K562 (cell line): ENCODE results near the gene TOPORS. TPM values are rescaled to one million over a fixed set of nuclear protein-coding genes. Genes with fewer than 3 reads are reported as not detected.

ENCODE experiments used
- ATAC-seq: fragments of 200-7000 bp; cut with Tn5 transposase; 3 replicates; pipeline ENCODE4 v1.9.1; 2020; ENCODE audit warnings: moderate library complexity
- BruUV-seq: library from RNA; stranded (reverse); fragments of 400-500 nt; replicated peaks from 2 replicates; lab custom pipeline; 2021; lab: Mats Ljungman, UMichigan
- CTCF ChIA-PET: fragments of 300-600 bp; formaldehyde crosslinking; extraction: SDS; loops from one replicate; lab custom pipeline; 2021; ENCODE audit warnings: low intra/inter-chr PET ratio; lab: Yijun Ruan, JAX
- POLR2A ChIA-PET: fragments of 300-600, 350-650 bp; sonication (Branson Sonifier 250); formaldehyde crosslinking; extraction: SDS; loops from one replicate; lab custom pipeline; 2021; ENCODE audit warnings: antibody characterized with exemption, inconsistent platforms; lab: Yijun Ruan, JAX
- DNase-seq, 4 experiments: peaks; one replicate each; pipeline versions ENCODE4 v3.0.0 to v3.0.0-alpha.2; 2011 to 2018; ENCODE audit warnings: low spot score in 3 of 4, mixed read lengths in 3 of 4; ENCODE audit errors: extremely low read depth in 1 of 4
- FAIRE-seq: peaks from 2 replicates; lab custom pipeline; 2011; peaks lifted over from hg19 to GRCh38; lab: Jason Lieb, UNC
- H2AFZ ChIP-seq: 2 replicates; pipeline ENCODE4 v1.6.0; 2011; ENCODE audit warnings: low read depth, low read length, control low read depth, inconsistent platforms
- H3K27ac ChIP-seq: fragments of 200-600 bp; 3 replicates; pipeline ENCODE4 v1.8.0; 2011; ENCODE audit warnings: low read depth, mild to moderate bottlenecking, control low read depth, inconsistent platforms, low read length, moderate library complexity, mixed read lengths; ENCODE audit errors: extremely low read depth
- H3K27me3 ChIP-seq, 2 experiments: fragments of 300-600 bp in 1 of 2; 2 replicates in 1 of 2; 3 replicates in 1 of 2; pipeline versions ENCODE4 v1.6.0 to v1.8.0; 2011; ENCODE audit warnings: inconsistent platforms in 2 of 2, low read length in 2 of 2, mild to moderate bottlenecking in 1 of 2, mixed read lengths in 1 of 2, moderate library complexity in 1 of 2; ENCODE audit not compliant: control insufficient read depth in 2 of 2, insufficient read depth in 2 of 2
- H3K36me3 ChIP-seq: fragments of 300-600 bp; 3 replicates; pipeline ENCODE4 v1.8.0; 2011; ENCODE audit warnings: mild to moderate bottlenecking, low read length, inconsistent platforms; ENCODE audit not compliant: control insufficient read depth, insufficient read depth
- H3K4me1 ChIP-seq, 2 experiments: fragments of 200-600 bp in 1 of 2; replicated peaks in 1 of 2; 2 replicates in 1 of 2; 3 replicates in 1 of 2; pipeline versions ENCODE4 v1.5.1 to v1.8.0; 2011; ENCODE audit warnings: inconsistent platforms in 2 of 2, low read length in 2 of 2, mild to moderate bottlenecking in 1 of 2, mixed read lengths in 1 of 2, moderate library complexity in 1 of 2; ENCODE audit not compliant: control insufficient read depth in 2 of 2, insufficient read depth in 2 of 2
- H3K4me2 ChIP-seq: 2 replicates; pipeline ENCODE4 v1.6.1; 2011; ENCODE audit warnings: low read length, control low read depth, inconsistent platforms, mixed read lengths; ENCODE audit not compliant: insufficient read depth
- H3K4me3 ChIP-seq: fragments of 200-600 bp; sonication (generic), shearing (Covaris generic); 2 replicates; pipeline ENCODE4 v1.5.1; 2016; ENCODE audit warnings: control low read depth, inconsistent platforms
- H3K79me2 ChIP-seq: fragments of 200-600 bp; 3 replicates; pipeline ENCODE4 v1.8.0; 2011; ENCODE audit warnings: low read length, inconsistent platforms; ENCODE audit not compliant: control insufficient read depth, insufficient read depth
- H3K9ac ChIP-seq, 2 experiments: 2 replicates each; pipeline versions ENCODE4 v1.6.0 to v1.6.1; 2011; ENCODE audit warnings: low read depth in 2 of 2, low read length in 2 of 2, control low read depth in 1 of 2, inconsistent platforms in 1 of 2, mild to moderate bottlenecking in 1 of 2, mixed read lengths in 1 of 2; ENCODE audit not compliant: insufficient read depth in 1 of 2
- H3K9me1 ChIP-seq: one replicate; pipeline ENCODE4 v1.6.0; 2011; ENCODE audit warnings: inconsistent platforms, mild to moderate bottlenecking, low read length, moderate library complexity; ENCODE audit not compliant: control insufficient read depth, insufficient read depth
- H3K9me3 ChIP-seq: replicated peaks from 2 replicates; pipeline ENCODE4 v1.5.1; 2011; ENCODE audit warnings: low read depth, low read length, inconsistent platforms; ENCODE audit not compliant: control insufficient read depth, insufficient read depth
- H4K20me1 ChIP-seq: replicated peaks from 2 replicates; pipeline ENCODE4 v1.6.1; 2011; ENCODE audit warnings: low read length, inconsistent platforms, mixed read lengths; ENCODE audit not compliant: control insufficient read depth, insufficient read depth
- OTX1 ChIP-seq: fragments of 450-650 bp; formaldehyde crosslinking; IDR thresholded peaks from 2 replicates; pipeline ENCODE4 v1.4.0; 2022; ENCODE audit warnings: mild to moderate bottlenecking
- SAFB ChIP-seq: fragments of 200-400 bp; formaldehyde crosslinking; IDR thresholded peaks from 2 replicates; pipeline ENCODE4 v1.6.1; 2017; ENCODE audit warnings: low read depth, low read length, borderline replicate concordance
- SIN3A ChIP-seq, 2 experiments: fragments of 150-350 bp in 1 of 2; IDR thresholded peaks; 2 replicates each; pipeline ENCODE4 v1.6.1; 2011 to 2016; ENCODE audit warnings: borderline replicate concordance in 2 of 2, low read depth in 2 of 2, low read length in 2 of 2, mild to moderate bottlenecking in 2 of 2, moderate library complexity in 2 of 2; ENCODE audit not compliant: control insufficient read depth in 1 of 2
- TBL1XR1 ChIP-seq, 2 experiments: IDR thresholded peaks; 2 replicates each; pipeline ENCODE4 v1.6.1; 2012; ENCODE audit warnings: improper control_type of control experiment in 2 of 2, low read length in 2 of 2, mild to moderate bottlenecking in 1 of 2
- ZBTB49 ChIP-seq: sonication (generic); formaldehyde crosslinking; IDR thresholded peaks from 2 replicates; pipeline ENCODE4 v1.8.0; 2022; ENCODE audit warnings: missing genetic modification reagents, mild to moderate bottlenecking, borderline replicate concordance
- ZKSCAN3 ChIP-seq: fragments of 250-450 bp; sonication (Bioruptor Pico); IDR thresholded peaks from 2 replicates; pipeline ENCODE4 v1.4.0; 2020
- WGBS: fragments of 100-300 bp; shearing (Covaris generic); methylation state at CpG from one replicate; pipeline ENCODE4 v1.1.6; 2016; ENCODE audit warnings: low coverage, mixed read lengths; ENCODE audit not compliant: insufficient coverage; ENCODE audit errors: missing lambda C conversion rate; 5-methylcytosine and 5-hydroxymethylcytosine counted together
- in situ Hi-C: fragments of 300-500 bp; cut with MboI; formaldehyde crosslinking; loops from 4 replicates; pipeline ENCODE4 v1.15.0; 2018; ENCODE audit warnings: inconsistent platforms, mixed read lengths
- intact Hi-C: fragments of 100-400 bp; cut with micrococcal nuclease; formaldehyde crosslinking; loops from 2 replicates; pipeline ENCODE4 v1.14.2; 2022
- polyA plus RNA-seq, 8 experiments: library from polyadenylated mRNA; depleted of rRNA in 4 of 8; stranded (reverse) in 5 of 8; unstranded in 3 of 8; fragments of >200 nt; fragmentation: Nextera tagmentation in 2 of 8; fragmentation: Illumina TruSeq in 1 of 8; extraction: Ambion mirVana in 2 of 8; extraction: Trizol in 1 of 8; gene quantifications; 2 replicates each; pipeline versions ENCODE4 v1.2.1 to v1.2.3, GENCODE V29; 2011 to 2014; ENCODE audit warnings: inconsistent platforms in 1 of 8, missing spikeins in 1 of 8
- total RNA-seq, 7 experiments: library from RNA; depleted of rRNA in 6 of 7; stranded (reverse); fragments of >200 nt in 6 of 7; fragmentation: Illumina TruSeq in 2 of 7; extraction: Trizol in 2 of 7; gene quantifications; 2 replicates each; pipeline versions ENCODE4 v1.2.1 to v1.2.3, GENCODE V29; 2011 to 2021; ENCODE audit warnings: low replicate concordance in 1 of 7
- TF ChIP-seq, protein P1 (sequence below): fragments of 450-650 bp; formaldehyde crosslinking; IDR thresholded peaks from 2 replicates; pipeline ENCODE4 v1.4.0; 2020; ENCODE audit warnings: mild to moderate bottlenecking, moderate library complexity

Gene TOPORS
- total and polyA plus RNA-seq, 9 of the 15 experiments (the other 6 are each of a cell fraction or from before 2014, with no cell fraction given): 4.3 to 19.6 (median 9.9) TPM

DNA sequence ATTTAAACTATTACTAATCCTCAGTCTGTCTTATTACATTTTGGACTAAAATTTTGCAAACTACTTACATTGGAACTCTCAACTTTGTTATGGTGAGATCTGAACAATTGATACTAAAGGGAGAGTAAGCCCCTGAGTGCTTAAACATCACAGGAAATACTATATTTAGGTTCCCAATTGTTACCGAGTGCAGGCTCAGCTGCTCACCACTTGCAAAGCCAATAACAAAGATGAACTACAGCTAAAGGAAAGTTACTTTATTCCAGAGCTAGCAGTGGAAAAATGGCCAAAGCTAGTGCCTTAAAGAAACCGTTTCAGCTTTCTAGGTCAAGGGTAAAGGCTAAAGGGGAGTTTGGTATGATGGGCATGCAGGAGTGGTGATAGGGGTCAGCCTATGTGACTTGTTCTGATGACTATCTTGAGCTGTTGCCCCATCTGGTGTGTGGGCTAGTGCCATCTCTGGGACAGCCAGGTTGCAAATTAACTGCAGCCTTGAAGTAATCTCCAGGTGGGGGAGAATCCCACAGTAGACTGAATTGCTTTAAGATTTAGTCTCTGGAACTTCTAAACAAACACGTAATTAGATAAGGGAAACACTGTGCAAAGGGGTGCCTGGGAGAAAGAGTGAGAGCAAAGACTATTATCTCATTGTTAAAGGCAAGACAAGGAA, 28.4 kb upstream of the TOPORS start:
- Histone ChIP-seq H3K4me1 (no peaks in the 10 kb centered on the region; a peak in 1 of 5 replicates), H4K20me1 (no peaks in the 10 kb centered on the region), H3K27ac (no peak overlapping the region), H3K9ac (no peak overlapping the region), H3K4me2 (no peak overlapping the region), H3K27me3 (no peaks in the 10 kb centered on the region), H3K9me3 (no peaks in the 10 kb centered on the region), H3K4me3 (no peak overlapping the region), H3K36me3 (no peaks in the 10 kb centered on the region), H3K79me2 (no peaks in the 10 kb centered on the region), H3K9me1 (no peaks in the 10 kb centered on the region), H2AFZ (no peak overlapping the region)
- 0% methylated on average over 3 of the region's 3 CpGs for WGBS
- ChIA-PET POLR2A (interaction anchor here (1.6 kb wide), 1 partner anchor 202 kb away, joined by 5 read pairs; no protein-coding TSS in a partner anchor), CTCF (interaction anchor here (0.6 to 6.5 kb wide), 5 partner anchors 54 to 1142 kb away, joined by 3 to 93 read pairs (median 5); no protein-coding TSS in a partner anchor)
- in situ Hi-C loops: loop anchor here (5.0 kb wide), 1 partner anchor 387 kb away; no protein-coding TSS in a partner anchor
- no TSS peak for BruUV-seq
- ATAC-seq (no peak), FAIRE-seq (no peak), DNase-seq (no peak)
- intact Hi-C loops: loop anchor here (1.0 to 10.0 kb wide), 2 partner anchors 124 to 388 kb away; no protein-coding TSS in a partner anchor
- no peak for TF ChIP-seq SAFB
- TF ChIP-seq SIN3A (IDR thresholded peaks at IDR 0.05; ENCODE audit: borderline replicate concordance in 2 of 2, control insufficient read depth in 1 of 2, low read depth in 2 of 2, low read length in 2 of 2): no peak
- TF ChIP-seq, protein P1, sequence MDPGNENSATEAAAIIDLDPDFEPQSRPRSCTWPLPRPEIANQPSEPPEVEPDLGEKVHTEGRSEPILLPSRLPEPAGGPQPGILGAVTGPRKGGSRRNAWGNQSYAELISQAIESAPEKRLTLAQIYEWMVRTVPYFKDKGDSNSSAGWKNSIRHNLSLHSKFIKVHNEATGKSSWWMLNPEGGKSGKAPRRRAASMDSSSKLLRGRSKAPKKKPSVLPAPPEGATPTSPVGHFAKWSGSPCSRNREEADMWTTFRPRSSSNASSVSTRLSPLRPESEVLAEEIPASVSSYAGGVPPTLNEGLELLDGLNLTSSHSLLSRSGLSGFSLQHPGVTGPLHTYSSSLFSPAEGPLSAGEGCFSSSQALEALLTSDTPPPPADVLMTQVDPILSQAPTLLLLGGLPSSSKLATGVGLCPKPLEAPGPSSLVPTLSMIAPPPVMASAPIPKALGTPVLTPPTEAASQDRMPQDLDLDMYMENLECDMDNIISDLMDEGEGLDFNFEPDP: no peak
- TF ChIP-seq ZBTB49: no peak
- no peak for TF ChIP-seq TBL1XR1 (IDR thresholded peaks at IDR 0.05; ENCODE audit: low read length in 2 of 2)
- TF ChIP-seq ZKSCAN3 (CRISPR knock-in tag): no peak
- TF ChIP-seq OTX1: no peak
